ENCODE data around the gene WDR91.

- TF ChIP-seq EZH2 (IDR thresholded peaks at IDR 0.05; ENCODE audit: borderline replicate concordance, low read depth, low read length, severe bottlenecking), result no peak
- no peak for TF ChIP-seq CTCF (IDR thresholded peaks at IDR 0.05; ENCODE audit: borderline replicate concordance, extremely low read depth, low read length, poor library complexity, severe bottlenecking)
These were observed 46.5 kb upstream of the WDR91 start for GRCh38 chr7:135257790-135258189.
